ENCODE data around the gene BAZ2A. TPM values are rescaled to one million over a fixed set of nuclear protein-coding genes. Genes with fewer than 3 reads are reported as not detected.

BAZ2A gene
- total RNA-seq, 1 experiment from 2014 or later = 106 TPM

GRCh38 chr12:56634242-56634836 is 4.2 kb upstream of the BAZ2A start:
- DNase-seq (ENCODE audit: low read depth, low spot score) (peak; percentile 45), ATAC-seq (peak; percentile 40)
- peaks cover 15 to 17% of the 10 kb centered on the region in 2 experiments for H3K36me3 ChIP-seq (ENCODE audit: control insufficient read depth in 1 of 2, insufficient read depth in 2 of 2, low read length in 2 of 2)
- no peaks in the 10 kb centered on the region for H4K20me1 ChIP-seq (ENCODE audit: insufficient read depth)
- no peaks in the 10 kb centered on the region for H3K9me3 ChIP-seq (ENCODE audit: control insufficient read depth in 1 of 2, insufficient read depth in 1 of 2, low read depth in 1 of 2, low read length in 2 of 2)
- TF ChIP-seq SP1 (IDR thresholded peaks at IDR 0.05; ENCODE audit: low read depth) = no peak
- peak; percentile 4 for TF ChIP-seq YY1 (IDR thresholded peaks at IDR 0.05; ENCODE audit: extremely low read depth, insufficient replicate concordance, low read depth, low read length)
- intact Hi-C loops (cut with micrococcal nuclease) = no loop called here
- H2AFZ ChIP-seq (ENCODE audit: low read depth, low read length, poor library complexity, severe bottlenecking) = no peak overlapping the region
- H3K4me2 ChIP-seq (ENCODE audit: low read length) = peak overlapping the region; percentile 98
- no peaks in the 10 kb centered on the region for H3K27me3 ChIP-seq (ENCODE audit: insufficient read depth, low read length)
- H3K27ac ChIP-seq (ENCODE audit: low read depth, low read length) = peak overlapping the region; percentile 88
- POLR2A ChIA-PET = interaction anchor here (0.8 to 1.5 kb wide), 3 partner anchors 55 to 274 kb away, joined by 3 to 4 read pairs (median 3); partner anchors contain the start of genes RBMS2 and STAT2
- RAD21 ChIA-PET (ENCODE audit: low non-redundant PET in 1 of 2, low total read pairs in 2 of 2, uncharacterized antibody in 2 of 2, unreplicated experiment in 2 of 2) = interaction anchor here in 1 of 2 experiments (0.6 kb wide), 1 partner anchor 117 kb away, joined by 3 read pairs; no protein-coding TSS in a partner anchor
- H3K4me1 ChIP-seq (ENCODE audit: control insufficient read depth in 1 of 2, insufficient read depth in 2 of 2, low read length in 2 of 2) = peaks cover 44 to 76% of the 10 kb centered on the region in 2 experiments
- CTCF ChIA-PET = interaction anchor here (0.7 to 3.6 kb wide), 5 partner anchors 41 to 274 kb away, joined by 3 to 34 read pairs (median 3); partner anchors contain the start of gene STAT2
- BruUV-seq (replicated peaks) = no TSS peak
- H3K9ac ChIP-seq (ENCODE audit: low read length) = peak overlapping the region; percentile 79
- peak overlapping the region; percentile 80 to 93 for H3K4me3 ChIP-seq (replicated peaks in 1 of 2; ENCODE audit: low read depth in 1 of 2, low read length in 2 of 2)
- H3K79me2 ChIP-seq (ENCODE audit: insufficient read depth, low read length) = peaks cover 49% of the 10 kb centered on the region
- H3K9me2 ChIP-seq (ENCODE audit: insufficient read depth) = no peaks in the 10 kb centered on the region

- Histone ChIP-seq H3K4me2 (ENCODE audit: low read length) (peak overlapping the region; percentile 98), H3K4me1 (ENCODE audit: control insufficient read depth in 1 of 2, insufficient read depth in 2 of 2, low read length in 2 of 2) (peaks cover 44 to 75% of the 10 kb centered on the region in 2 experiments), H2AFZ (ENCODE audit: low read depth, low read length, poor library complexity, severe bottlenecking) (no peak overlapping the region), H3K36me3 (ENCODE audit: control insufficient read depth in 1 of 2, insufficient read depth in 2 of 2, low read length in 2 of 2) (peaks cover 8 to 11% of the 10 kb centered on the region in 2 experiments), H3K27me3 (ENCODE audit: insufficient read depth, low read length) (no peaks in the 10 kb centered on the region), H3K4me3 (replicated peaks in 1 of 2; ENCODE audit: low read depth in 1 of 2, low read length in 2 of 2) (peak overlapping the region; percentile 80 to 93), H3K9me2 (ENCODE audit: insufficient read depth) (no peaks in the 10 kb centered on the region), H3K27ac (ENCODE audit: low read depth, low read length) (peak overlapping the region; percentile 88), H3K9me3 (ENCODE audit: control insufficient read depth in 1 of 2, insufficient read depth in 1 of 2, low read depth in 1 of 2, low read length in 2 of 2) (no peaks in the 10 kb centered on the region), H3K9ac (ENCODE audit: low read length) (peak overlapping the region; percentile 79), H4K20me1 (ENCODE audit: insufficient read depth) (no peaks in the 10 kb centered on the region), H3K79me2 (ENCODE audit: insufficient read depth, low read length) (peaks cover 50% of the 10 kb centered on the region)
- ChIA-PET POLR2A (interaction anchor here (0.8 to 1.5 kb wide), 3 partner anchors 55 to 274 kb away, joined by 3 to 4 read pairs (median 3); partner anchors contain the start of genes RBMS2 and STAT2), CTCF (interaction anchor here (0.7 to 3.6 kb wide), 3 partner anchors 40 to 242 kb away, joined by 3 to 34 read pairs (median 3); no protein-coding TSS in a partner anchor), RAD21 (ENCODE audit: low non-redundant PET in 1 of 2, low total read pairs in 2 of 2, uncharacterized antibody in 2 of 2, unreplicated experiment in 2 of 2) (interaction anchor here in 1 of 2 experiments (0.6 kb wide), 1 partner anchor 116 kb away, joined by 3 read pairs; no protein-coding TSS in a partner anchor)
- TF ChIP-seq SP1 (IDR thresholded peaks at IDR 0.05; ENCODE audit: low read depth) (no peak), ZNF274 (IDR thresholded peaks at IDR 0.05; ENCODE audit: low read depth, low read length) (no peak), ZBTB33 (IDR thresholded peaks at IDR 0.05; ENCODE audit: extremely low read depth, insufficient replicate concordance, low read length) (no peak), YY1 (IDR thresholded peaks at IDR 0.05; ENCODE audit: extremely low read depth, insufficient replicate concordance, low read depth, low read length) (no peak)
- DNase-seq (ENCODE audit: low read depth, low spot score) (no peak), ATAC-seq (no peak)
- intact Hi-C loops (cut with micrococcal nuclease) = no loop called here
- TSS peak; percentile 5 for BruUV-seq (replicated peaks)
Observed at GRCh38 chr12:56633468-56634241, 3.5 kb upstream of the BAZ2A start.
